GM11168 (cell line): Measurements from ENCODE around the gene PRSS56.

Experiments used
- in situ Hi-C: fragments of 300-500 bp; cut with MboI; formaldehyde crosslinking; loops from one replicate; pipeline ENCODE4 v1.12.0; 2022; ENCODE audit warnings: low sequenced_read_pairs; ENCODE audit not compliant: unreplicated experiment

The PRSS56 gene

GRCh38 chr2:232498452-232498851, 21.7 kb upstream of the PRSS56 start:
- in situ Hi-C loops, result no loop called here

- in situ Hi-C loops, result no loop called here
Measured at GRCh38 chr2:232501331-232501771, 18.8 kb upstream of the PRSS56 start.

GRCh38 chr2:232501794-232502390, 18.3 kb upstream of the PRSS56 start:
- in situ Hi-C loops, result no loop called here

GRCh38 chr2:232502511-232502910, 17.7 kb upstream of the PRSS56 start:
- in situ Hi-C loops, result no loop called here

GRCh38 chr2:232502911-232503808, 17.0 kb upstream of the PRSS56 start:
- in situ Hi-C loops, result no loop called here

GRCh38 chr2:232503809-232504323, 16.3 kb upstream of the PRSS56 start:
- in situ Hi-C loops, result no loop called here

- in situ Hi-C loops, result no loop called here
Measured at GRCh38 chr2:232504438-232504837, 15.8 kb upstream of the PRSS56 start.

GRCh38 chr2:232505856-232506255, 14.3 kb upstream of the PRSS56 start:
- in situ Hi-C loops, result no loop called here

GRCh38 chr2:232506709-232507108, 13.5 kb upstream of the PRSS56 start:
- in situ Hi-C loops, result no loop called here

GRCh38 chr2:232508251-232508650, 11.9 kb upstream of the PRSS56 start:
- in situ Hi-C loops, result no loop called here

GRCh38 chr2:232511336-232511890, 8.8 kb upstream of the PRSS56 start:
- in situ Hi-C loops, result no loop called here

GRCh38 chr2:232512602-232513001, 7.6 kb upstream of the PRSS56 start:
- in situ Hi-C loops, result no loop called here

GRCh38 chr2:232513353-232513752, 6.8 kb upstream of the PRSS56 start:
- in situ Hi-C loops, result no loop called here

- in situ Hi-C loops, result no loop called here
Measured at GRCh38 chr2:232515639-232516038, 4.5 kb upstream of the PRSS56 start.

- in situ Hi-C loops, result no loop called here
Measured at GRCh38 chr2:232516551-232516950, 3.6 kb upstream of the PRSS56 start.

- in situ Hi-C loops, result no loop called here
Measured at GRCh38 chr2:232518844-232519243, 1.3 kb upstream of the PRSS56 start.

GRCh38 chr2:232520489-232520888, 301 bp downstream of the PRSS56 start:
- in situ Hi-C loops, result no loop called here

- in situ Hi-C loops, result no loop called here
Measured at GRCh38 chr2:232521098-232521497, 910 bp downstream of the PRSS56 start.

GRCh38 chr2:232521959-232522622, 1.9 kb downstream of the PRSS56 start:
- in situ Hi-C loops, result no loop called here

GRCh38 chr2:232522623-232523401, 2.6 kb downstream of the PRSS56 start:
- in situ Hi-C loops, result no loop called here
